NCI-H82 treated with DMSO at 0.1 percent for 48 hours (cell line): Measurements from ENCODE around the gene ATF6.
"Not testable (repeated sequence)": the region's sequence is repeated elsewhere in the genome, so short reads cannot be mapped to it uniquely, and the experiment has no call there.

Source experiments
- DNase-seq: peaks from one replicate; lab custom pipeline; 2025; ENCODE audit not compliant: unreplicated experiment; lab: John Stamatoyannopoulos, UW

ATF6 gene

GRCh38 chr1:161826478-161826877, 60.4 kb downstream of the ATF6 start:
- no peak for DNase-seq

GRCh38 chr1:161827786-161828185, 61.7 kb downstream of the ATF6 start:
- no peak for DNase-seq

GRCh38 chr1:161832299-161832907, 66.3 kb downstream of the ATF6 start:
- DNase-seq, result not testable (repeated sequence)

- DNase-seq, result no peak
Measured at GRCh38 chr1:161834967-161835550, 68.9 kb downstream of the ATF6 start.

GRCh38 chr1:161836018-161836417, 69.9 kb downstream of the ATF6 start:
- no peak for DNase-seq

GRCh38 chr1:161838362-161838761, 72.2 kb downstream of the ATF6 start:
- DNase-seq, result no peak

- DNase-seq, result no peak
Measured at GRCh38 chr1:161838885-161839284, 72.8 kb downstream of the ATF6 start.

GRCh38 chr1:161839591-161839990, 73.5 kb downstream of the ATF6 start:
- no peak for DNase-seq

GRCh38 chr1:161840363-161840762, 74.2 kb downstream of the ATF6 start:
- DNase-seq, result no peak

- no peak for DNase-seq
Measured at GRCh38 chr1:161843156-161843555, 77.0 kb downstream of the ATF6 start.

GRCh38 chr1:161844696-161845095, 78.6 kb downstream of the ATF6 start:
- no peak for DNase-seq

GRCh38 chr1:161848676-161849075, 82.6 kb downstream of the ATF6 start:
- DNase-seq, result no peak

GRCh38 chr1:161849518-161849917, 83.4 kb downstream of the ATF6 start:
- no peak for DNase-seq

GRCh38 chr1:161855260-161855659, 89.1 kb downstream of the ATF6 start:
- DNase-seq, result no peak

GRCh38 chr1:161858271-161858670, 92.2 kb downstream of the ATF6 start:
- no peak for DNase-seq

- DNase-seq, result no peak
Measured at GRCh38 chr1:161863549-161863948, 97.4 kb downstream of the ATF6 start.

- DNase-seq, result no peak
Measured at GRCh38 chr1:161864577-161864976, 98.5 kb downstream of the ATF6 start.

- no peak for DNase-seq
Measured at GRCh38 chr1:161866241-161866640, 100.1 kb downstream of the ATF6 start.

GRCh38 chr1:161868832-161869231, 102.7 kb downstream of the ATF6 start:
- no peak for DNase-seq

GRCh38 chr1:161869291-161869690, 103.2 kb downstream of the ATF6 start:
- DNase-seq, result no peak

GRCh38 chr1:161872506-161872905, 106.4 kb downstream of the ATF6 start:
- DNase-seq, result no peak

GRCh38 chr1:161879261-161879660, 113.1 kb downstream of the ATF6 start:
- no peak for DNase-seq

GRCh38 chr1:161884475-161884874, 118.4 kb downstream of the ATF6 start:
- DNase-seq, result no peak
